ENCODE results near the gene NAGK. TPM values are rescaled to one million over a fixed set of nuclear protein-coding genes. Genes with fewer than 3 reads are reported as not detected.

The NAGK gene
- total and polyA plus RNA-seq, 2 donors (not counting 1 experiment from before 2014, with no cell fraction given) = 50.4 to 136 TPM

DNA sequence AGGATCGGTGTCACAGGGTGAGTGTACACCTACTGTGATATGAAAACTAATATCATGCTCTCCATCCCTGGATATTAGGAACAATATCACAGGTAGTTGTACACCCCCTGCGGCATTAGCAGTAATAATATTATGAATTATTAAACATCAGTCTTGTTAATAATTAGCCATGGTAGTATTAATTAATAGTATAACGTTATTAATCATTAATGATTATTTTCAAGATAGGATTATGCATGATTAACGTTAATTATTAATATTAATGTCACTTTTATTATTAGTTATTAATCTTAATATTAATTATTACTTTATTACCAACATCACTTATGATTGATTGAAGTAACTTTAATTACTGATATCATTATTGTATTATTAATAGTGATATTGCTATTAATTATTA lies 26.2 kb upstream of the NAGK start:
- Histone ChIP-seq H3K9me3 (ENCODE audit: control insufficient read depth, insufficient read depth, low read depth, low read length) (no peaks in the 10 kb centered on the region), H3K4me1 (ENCODE audit: control insufficient read depth, extremely low read depth, insufficient read depth, low read length) (no peaks in the 10 kb centered on the region), H4K20me1 (ENCODE audit: control insufficient read depth, extremely low read depth, insufficient read depth, low read length) (no peaks in the 10 kb centered on the region), H3K36me3 (ENCODE audit: control insufficient read depth, insufficient read depth, low read length) (no peaks in the 10 kb centered on the region), H3K27me3 (ENCODE audit: control insufficient read depth, insufficient read depth, low read length) (no peaks in the 10 kb centered on the region), H3K27ac (ENCODE audit: insufficient read depth, low read length) (no peak overlapping the region), H2AFZ (ENCODE audit: low read length) (no peak overlapping the region), H3K4me2 (ENCODE audit: extremely low read depth, insufficient read depth, low read length) (no peak overlapping the region), H3K9ac (ENCODE audit: insufficient read depth, low read length) (no peak overlapping the region), H3K79me2 (ENCODE audit: control insufficient read depth, insufficient read depth, low read length) (no peaks in the 10 kb centered on the region), H3K4me3 (replicated peaks in 1 of 4; ENCODE audit: control extremely low read depth in 1 of 4, insufficient read depth in 1 of 4, low read depth in 3 of 4, low read length in 4 of 4) (no peak overlapping the region)
- TF ChIP-seq, protein P1, sequence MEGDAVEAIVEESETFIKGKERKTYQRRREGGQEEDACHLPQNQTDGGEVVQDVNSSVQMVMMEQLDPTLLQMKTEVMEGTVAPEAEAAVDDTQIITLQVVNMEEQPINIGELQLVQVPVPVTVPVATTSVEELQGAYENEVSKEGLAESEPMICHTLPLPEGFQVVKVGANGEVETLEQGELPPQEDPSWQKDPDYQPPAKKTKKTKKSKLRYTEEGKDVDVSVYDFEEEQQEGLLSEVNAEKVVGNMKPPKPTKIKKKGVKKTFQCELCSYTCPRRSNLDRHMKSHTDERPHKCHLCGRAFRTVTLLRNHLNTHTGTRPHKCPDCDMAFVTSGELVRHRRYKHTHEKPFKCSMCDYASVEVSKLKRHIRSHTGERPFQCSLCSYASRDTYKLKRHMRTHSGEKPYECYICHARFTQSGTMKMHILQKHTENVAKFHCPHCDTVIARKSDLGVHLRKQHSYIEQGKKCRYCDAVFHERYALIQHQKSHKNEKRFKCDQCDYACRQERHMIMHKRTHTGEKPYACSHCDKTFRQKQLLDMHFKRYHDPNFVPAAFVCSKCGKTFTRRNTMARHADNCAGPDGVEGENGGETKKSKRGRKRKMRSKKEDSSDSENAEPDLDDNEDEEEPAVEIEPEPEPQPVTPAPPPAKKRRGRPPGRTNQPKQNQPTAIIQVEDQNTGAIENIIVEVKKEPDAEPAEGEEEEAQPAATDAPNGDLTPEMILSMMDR (conservative IDR thresholded peaks at IDR 0.05 in 1 of 2, IDR thresholded peaks at IDR 0.05 in 1 of 2; ENCODE audit: low read depth in 1 of 2, low read length in 2 of 2) = no peak
- TF ChIP-seq EZH2 (IDR thresholded peaks at IDR 0.05; ENCODE audit: low read length, missing control alignments) = no peak
- no peak for DNase-seq (ENCODE audit: low read depth in 2 of 2)

DNA sequence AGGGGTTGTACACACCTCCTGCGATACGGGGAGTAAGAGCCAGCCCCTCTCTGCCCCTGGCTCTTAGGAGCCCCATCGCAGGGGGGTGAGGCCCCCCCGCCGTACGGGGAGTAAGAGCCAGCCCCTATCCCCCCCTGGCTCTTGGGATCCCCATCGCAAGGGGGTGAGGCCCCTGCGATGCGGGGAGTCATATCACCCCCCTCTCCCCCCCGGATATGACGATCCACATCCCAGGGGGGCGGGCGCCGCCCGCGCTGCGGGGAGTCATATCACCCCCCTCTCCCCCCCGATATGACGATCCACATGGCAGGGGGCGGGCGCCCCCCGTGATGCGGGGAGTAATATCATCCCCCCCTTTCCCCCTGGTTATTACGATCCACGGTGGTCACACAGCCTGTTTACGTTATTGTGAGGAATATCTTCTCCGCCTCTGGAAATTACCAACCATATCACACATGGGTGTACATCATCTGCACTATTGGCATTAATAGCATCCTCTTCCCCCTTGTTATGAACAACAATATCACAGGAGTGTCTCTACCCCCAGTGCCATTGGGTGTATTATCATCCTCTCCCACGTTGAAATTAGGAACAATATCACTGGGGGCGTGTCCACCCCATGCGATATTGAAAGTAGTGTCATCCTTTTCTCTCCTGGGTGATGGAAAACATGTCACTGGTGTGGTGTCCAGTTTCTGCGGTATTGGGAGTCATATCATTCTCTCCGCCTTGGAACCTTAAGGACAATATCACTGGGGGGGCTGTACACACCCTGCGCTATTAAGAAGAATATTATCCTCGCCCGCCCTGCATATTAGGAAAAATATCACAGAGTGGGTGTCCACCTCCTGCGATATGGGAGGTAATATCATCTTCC lies 24.7 kb upstream of the NAGK start:
- no peak overlapping the region for H3K27ac ChIP-seq (ENCODE audit: insufficient read depth, low read length)
- no peaks in the 10 kb centered on the region for H3K4me1 ChIP-seq (ENCODE audit: control insufficient read depth, extremely low read depth, insufficient read depth, low read length)
- H3K4me3 ChIP-seq (replicated peaks in 1 of 4; ENCODE audit: control extremely low read depth in 1 of 4, insufficient read depth in 1 of 4, low read depth in 3 of 4, low read length in 4 of 4) = no peak overlapping the region
- H3K27me3 ChIP-seq (ENCODE audit: control insufficient read depth, insufficient read depth, low read length) = no peaks in the 10 kb centered on the region
- TF ChIP-seq, protein P1 (conservative IDR thresholded peaks at IDR 0.05 in 1 of 2, IDR thresholded peaks at IDR 0.05 in 1 of 2; ENCODE audit: low read depth in 1 of 2, low read length in 2 of 2) = no peak
- TF ChIP-seq EZH2 (IDR thresholded peaks at IDR 0.05; ENCODE audit: low read length, missing control alignments) = no peak
- H3K79me2 ChIP-seq (ENCODE audit: control insufficient read depth, insufficient read depth, low read length) = no peaks in the 10 kb centered on the region
- H3K9me3 ChIP-seq (ENCODE audit: control insufficient read depth, insufficient read depth, low read depth, low read length) = no peaks in the 10 kb centered on the region
- H2AFZ ChIP-seq (ENCODE audit: low read length) = no peak overlapping the region
- H3K4me2 ChIP-seq (ENCODE audit: extremely low read depth, insufficient read depth, low read length) = no peak overlapping the region
- no peak for DNase-seq (ENCODE audit: low read depth in 2 of 2)
- H3K36me3 ChIP-seq (ENCODE audit: control insufficient read depth, insufficient read depth, low read length) = no peaks in the 10 kb centered on the region
- H3K9ac ChIP-seq (ENCODE audit: insufficient read depth, low read length) = no peak overlapping the region
- no peaks in the 10 kb centered on the region for H4K20me1 ChIP-seq (ENCODE audit: control insufficient read depth, extremely low read depth, insufficient read depth, low read length)

DNA sequence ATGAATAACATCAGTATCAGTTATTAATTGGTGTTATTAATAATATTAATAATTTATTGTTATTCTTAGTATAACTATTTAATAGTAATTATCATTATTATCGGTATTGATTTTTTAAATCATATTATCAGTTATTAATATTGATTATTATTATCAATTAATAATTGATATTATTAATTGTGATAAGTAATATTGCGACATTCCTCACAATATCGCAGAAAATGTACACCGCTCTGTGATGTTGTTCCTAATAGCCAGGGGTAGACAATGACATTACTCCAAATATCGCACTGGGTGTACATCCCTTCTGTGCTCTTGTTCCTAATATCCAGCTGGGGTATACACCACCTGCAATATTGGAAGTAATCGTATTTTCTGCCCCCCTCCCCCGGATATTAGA lies 23.3 kb upstream of the NAGK start:
- no peaks in the 10 kb centered on the region for H3K27me3 ChIP-seq (ENCODE audit: control insufficient read depth, insufficient read depth, low read length)
- no peaks in the 10 kb centered on the region for H3K36me3 ChIP-seq (ENCODE audit: control insufficient read depth, insufficient read depth, low read length)
- no peaks in the 10 kb centered on the region for H4K20me1 ChIP-seq (ENCODE audit: control insufficient read depth, extremely low read depth, insufficient read depth, low read length)
- H3K79me2 ChIP-seq (ENCODE audit: control insufficient read depth, insufficient read depth, low read length) = no peaks in the 10 kb centered on the region
- TF ChIP-seq, protein P1 (conservative IDR thresholded peaks at IDR 0.05 in 1 of 2, IDR thresholded peaks at IDR 0.05 in 1 of 2; ENCODE audit: low read depth in 1 of 2, low read length in 2 of 2) = no peak
- TF ChIP-seq EZH2 (IDR thresholded peaks at IDR 0.05; ENCODE audit: low read length, missing control alignments) = no peak
- H3K9me3 ChIP-seq (ENCODE audit: control insufficient read depth, insufficient read depth, low read depth, low read length) = no peaks in the 10 kb centered on the region
- H3K27ac ChIP-seq (ENCODE audit: insufficient read depth, low read length) = no peak overlapping the region
- H3K4me1 ChIP-seq (ENCODE audit: control insufficient read depth, extremely low read depth, insufficient read depth, low read length) = no peaks in the 10 kb centered on the region
- no peak overlapping the region for H3K9ac ChIP-seq (ENCODE audit: insufficient read depth, low read length)
- H2AFZ ChIP-seq (ENCODE audit: low read length) = no peak overlapping the region
- H3K4me3 ChIP-seq (replicated peaks in 1 of 4; ENCODE audit: control extremely low read depth in 1 of 4, insufficient read depth in 1 of 4, low read depth in 3 of 4, low read length in 4 of 4) = no peak overlapping the region
- no peak for DNase-seq (ENCODE audit: low read depth in 2 of 2)
- no peak overlapping the region for H3K4me2 ChIP-seq (ENCODE audit: extremely low read depth, insufficient read depth, low read length)

All from fibroblast of lung (primary cell).